H1 (cell line): ENCODE results near the gene DCTN2. TPM values are rescaled to one million over a fixed set of nuclear protein-coding genes. Genes with fewer than 3 reads are reported as not detected.

Experiments used
- ASH2L ChIP-seq: fragments of 200-600, 300-600 bp; sonication (generic); IDR thresholded peaks from one replicate; pipeline ENCODE4 v1.7.1; 2017; ENCODE audit warnings: low read length
- CHD7 ChIP-seq: fragments of 300-600 bp; sonication (generic); IDR thresholded peaks from 2 replicates; pipeline ENCODE4 v1.7.1; 2012; ENCODE audit warnings: low read length, moderate library complexity, mild to moderate bottlenecking, inconsistent platforms; ENCODE audit not compliant: insufficient replicate concordance
- E2F6 ChIP-seq: IDR thresholded peaks from 2 replicates; pipeline ENCODE4 v1.6.1; 2012; ENCODE audit warnings: inconsistent platforms
- GTF2F1 ChIP-seq: IDR thresholded peaks from 2 replicates; pipeline ENCODE4 v1.6.1; 2012; ENCODE audit warnings: low read depth, low read length, improper control_type of control experiment, borderline replicate concordance
- JUN ChIP-seq: IDR thresholded peaks from 2 replicates; pipeline ENCODE4 v1.6.1; 2011; ENCODE audit warnings: low read depth, mild to moderate bottlenecking, improper control_type of control experiment, low read length
- KDM4A ChIP-seq: IDR thresholded peaks from one replicate; pipeline ENCODE4 v1.7.1; 2012; ENCODE audit warnings: low read depth, mild to moderate bottlenecking, moderate library complexity, low read length, inconsistent platforms; ENCODE audit not compliant: severe bottlenecking
- MAFK ChIP-seq: IDR thresholded peaks from 2 replicates; pipeline ENCODE4 v1.6.1; 2012; ENCODE audit warnings: low read depth, mild to moderate bottlenecking, improper control_type of control experiment, low read length
- POU5F1 ChIP-seq: IDR thresholded peaks from 2 replicates; pipeline ENCODE4 v1.6.1; 2011; ENCODE audit warnings: low read depth, mild to moderate bottlenecking, low read length, moderate library complexity
- SP2 ChIP-seq: IDR thresholded peaks from 2 replicates; pipeline ENCODE4 v1.6.1; 2012; ENCODE audit warnings: mild to moderate bottlenecking, low read length, inconsistent platforms
- USF2 ChIP-seq: IDR thresholded peaks from 2 replicates; pipeline ENCODE4 v1.6.1; 2011; ENCODE audit warnings: low read length, improper control_type of control experiment
- polyA plus RNA-seq, 7 experiments: library from polyadenylated mRNA; depleted of rRNA in 3 of 7; stranded (reverse) in 5 of 7; unstranded in 2 of 7; fragments of >200 nt in 5 of 7; fragments of 200-250 nt in 2 of 7; gene quantifications; 1 replicate in 5 of 7; 2 replicates in 1 of 7; 4 replicates in 1 of 7; pipeline versions ENCODE4 v1.2.1 to v1.2.3, GENCODE V29; 2011 to 2013; ENCODE audit warnings: missing spikeins in 2 of 7, mixed read lengths in 2 of 7
- total RNA-seq: library from RNA; stranded (reverse); fragmentation: NEBNext Ultra II Directional; extraction: Animal tissue kit (Norgen Biotek cat#: 25700); gene quantifications from 2 replicates; pipeline ENCODE4 v1.2.1, GENCODE V29; 2021

The DCTN2 gene
- total and polyA plus RNA-seq, 2 of the 8 experiments (the other 6 are each of a cell fraction or from before 2014, with no cell fraction given), result 90.3 to 91.9 TPM

- TF ChIP-seq CHD7 (no peak), POU5F1 (no peak), JUN (no peak), USF2 (no peak), KDM4A (no peak), SP2 (no peak), ASH2L (no peak), E2F6 (no peak), GTF2F1 (no peak), MAFK (no peak)
Observed at GRCh38 chr12:57490126-57490525, 56.9 kb downstream of the DCTN2 start (continued).
